Ecto neural progenitor cell (in vitro differentiated cells): ENCODE results near the gene FATE1.

Experiments
- DNase-seq: peaks from one replicate; pipeline ENCODE4 v3.0.0-alpha.2; 2018; ENCODE audit warnings: low spot score

The FATE1 gene

GRCh38 chrX:151704041-151704663 lies 11.7 kb upstream of the FATE1 start:
- no peak for DNase-seq

- no peak for DNase-seq
Observed at GRCh38 chrX:151708821-151709220, 7.0 kb upstream of the FATE1 start.

- DNase-seq, result no peak
Observed at GRCh38 chrX:151710457-151710856, 5.4 kb upstream of the FATE1 start.

- no peak for DNase-seq
Observed at GRCh38 chrX:151711154-151711553, 4.7 kb upstream of the FATE1 start.

- DNase-seq, result no peak
Observed at GRCh38 chrX:151711787-151712186, 4.0 kb upstream of the FATE1 start.

- no peak for DNase-seq
Observed at GRCh38 chrX:151712253-151712652, 3.6 kb upstream of the FATE1 start.

GRCh38 chrX:151713849-151714248 lies 2.0 kb upstream of the FATE1 start:
- DNase-seq, result no peak

GRCh38 chrX:151714362-151714761 lies 1.5 kb upstream of the FATE1 start:
- no peak for DNase-seq

GRCh38 chrX:151722241-151722846 lies 6.5 kb downstream of the FATE1 start:
- DNase-seq, result peak; percentile 66

GRCh38 chrX:151723156-151723760 lies 7.4 kb downstream of the FATE1 start:
- DNase-seq, result no peak

GRCh38 chrX:151724563-151725337 lies 8.9 kb downstream of the FATE1 start:
- DNase-seq, result no peak

GRCh38 chrX:151725338-151725614 lies 9.4 kb downstream of the FATE1 start:
- no peak for DNase-seq

GRCh38 chrX:151726751-151727150 lies 10.9 kb downstream of the FATE1 start:
- DNase-seq, result no peak

GRCh38 chrX:151727346-151727745 lies 11.5 kb downstream of the FATE1 start:
- no peak for DNase-seq

- DNase-seq, result no peak
Observed at GRCh38 chrX:151729056-151729725, 13.4 kb downstream of the FATE1 start.

- no peak for DNase-seq
Observed at GRCh38 chrX:151734446-151734845, 18.6 kb downstream of the FATE1 start, which contains the start of gene CNGA2. CNGA2 (plus strand) TSS chrX:151734746; CDS start chrX:151738484, 3,738 bp downstream.

GRCh38 chrX:151735219-151735618 lies 19.4 kb downstream of the FATE1 start:
- no peak for DNase-seq

GRCh38 chrX:151736685-151737084 lies 20.9 kb downstream of the FATE1 start:
- no peak for DNase-seq

GRCh38 chrX:151737494-151737893 lies 21.7 kb downstream of the FATE1 start:
- DNase-seq, result no peak

- no peak for DNase-seq
Observed at GRCh38 chrX:151738751-151739150, 22.9 kb downstream of the FATE1 start.

GRCh38 chrX:151741606-151742005 lies 25.8 kb downstream of the FATE1 start:
- DNase-seq, result no peak

- no peak for DNase-seq
Observed at GRCh38 chrX:151742311-151742710, 26.5 kb downstream of the FATE1 start.
